ENCODE data around the gene EXOC3L4. TPM values are rescaled to one million over a fixed set of nuclear protein-coding genes. Genes with fewer than 3 reads are reported as not detected.

The EXOC3L4 gene
- total and polyA plus RNA-seq, 4 donors, result 24.0 to 77.8 (median 36.7) TPM

- H3K27me3 ChIP-seq (ENCODE audit: control insufficient read depth in 4 of 4, insufficient read depth in 4 of 4, low read length in 3 of 4), result no peaks in the 10 kb centered on the region
- H3K4me1 ChIP-seq (ENCODE audit: control insufficient read depth in 4 of 4, insufficient read depth in 4 of 4, low read length in 3 of 4), result peaks cover 3 to 8% (median 7%) of the 10 kb centered on the region in 4 donors
- WGBS, result 77% methylated on average over 29 of the region's 29 CpGs
- H3K27ac ChIP-seq (ENCODE audit: low read depth in 1 of 2, low read length in 2 of 2), result no peak overlapping the region
- peaks cover 0 to 4% (median 0%) of the 10 kb centered on the region in 4 donors for H3K36me3 ChIP-seq (ENCODE audit: control insufficient read depth in 4 of 4, insufficient read depth in 3 of 4, low read depth in 1 of 4, low read length in 3 of 4)
- TF ChIP-seq FOXA2 (IDR thresholded peaks at IDR 0.05) (no peak), SP1 (IDR thresholded peaks at IDR 0.05) (no peak)
- DNase-seq (ENCODE audit: low spot score), result no peak
- H3K9ac ChIP-seq (ENCODE audit: low read depth in 1 of 2, low read length in 2 of 2), result no peak overlapping the region
- H3K4me3 ChIP-seq (ENCODE audit: low read depth in 1 of 3, low read length in 3 of 3), result no peak overlapping the region
- no peaks in the 10 kb centered on the region for H3K9me3 ChIP-seq (ENCODE audit: control insufficient read depth in 4 of 4, low read length in 3 of 4)
These were observed 44.9 kb downstream of the EXOC3L4 start for GRCh38 chr14:103139132-103140025.

- Histone ChIP-seq H3K9ac (ENCODE audit: low read depth in 1 of 2, low read length in 2 of 2) (no peak overlapping the region), H3K4me1 (ENCODE audit: control insufficient read depth in 4 of 4, insufficient read depth in 4 of 4, low read length in 3 of 4) (peaks cover 0 to 5% (median 3%) of the 10 kb centered on the region in 4 donors), H3K27me3 (ENCODE audit: control insufficient read depth in 4 of 4, insufficient read depth in 4 of 4, low read length in 3 of 4) (no peaks in the 10 kb centered on the region), H3K36me3 (ENCODE audit: control insufficient read depth in 4 of 4, insufficient read depth in 3 of 4, low read depth in 1 of 4, low read length in 3 of 4) (no peaks in the 10 kb centered on the region), H3K27ac (ENCODE audit: low read depth in 1 of 2, low read length in 2 of 2) (no peak overlapping the region), H3K4me3 (ENCODE audit: low read depth in 1 of 3, low read length in 3 of 3) (no peak overlapping the region), H3K9me3 (ENCODE audit: control insufficient read depth in 4 of 4, low read length in 3 of 4) (no peaks in the 10 kb centered on the region)
- DNase-seq (ENCODE audit: low spot score), result no peak
- WGBS, result 55% methylated on average over 12 of the region's 12 CpGs
- TF ChIP-seq, protein P1, sequence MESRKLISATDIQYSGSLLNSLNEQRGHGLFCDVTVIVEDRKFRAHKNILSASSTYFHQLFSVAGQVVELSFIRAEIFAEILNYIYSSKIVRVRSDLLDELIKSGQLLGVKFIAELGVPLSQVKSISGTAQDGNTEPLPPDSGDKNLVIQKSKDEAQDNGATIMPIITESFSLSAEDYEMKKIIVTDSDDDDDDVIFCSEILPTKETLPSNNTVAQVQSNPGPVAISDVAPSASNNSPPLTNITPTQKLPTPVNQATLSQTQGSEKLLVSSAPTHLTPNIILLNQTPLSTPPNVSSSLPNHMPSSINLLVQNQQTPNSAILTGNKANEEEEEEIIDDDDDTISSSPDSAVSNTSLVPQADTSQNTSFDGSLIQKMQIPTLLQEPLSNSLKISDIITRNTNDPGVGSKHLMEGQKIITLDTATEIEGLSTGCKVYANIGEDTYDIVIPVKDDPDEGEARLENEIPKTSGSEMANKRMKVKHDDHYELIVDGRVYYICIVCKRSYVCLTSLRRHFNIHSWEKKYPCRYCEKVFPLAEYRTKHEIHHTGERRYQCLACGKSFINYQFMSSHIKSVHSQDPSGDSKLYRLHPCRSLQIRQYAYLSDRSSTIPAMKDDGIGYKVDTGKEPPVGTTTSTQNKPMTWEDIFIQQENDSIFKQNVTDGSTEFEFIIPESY (IDR thresholded peaks at IDR 0.05), result no peak
- TF ChIP-seq RAD21 (IDR thresholded peaks at IDR 0.05) (no peak), RXRA (IDR thresholded peaks at IDR 0.05) (no peak), TAF1 (conservative IDR thresholded peaks at IDR 0.05) (no peak), FOXA1 (IDR thresholded peaks at IDR 0.05) (no peak), NR2F2 (IDR thresholded peaks at IDR 0.05) (no peak), FOXA2 (IDR thresholded peaks at IDR 0.05) (no peak), SP1 (IDR thresholded peaks at IDR 0.05) (no peak), HNF4A (conservative IDR thresholded peaks at IDR 0.05) (no peak), EGR1 (IDR thresholded peaks at IDR 0.05; ENCODE audit: low read depth in 2 of 2) (no peak), HNF4G (IDR thresholded peaks at IDR 0.05) (no peak), GABPA (IDR thresholded peaks at IDR 0.05 in 1 of 2, conservative IDR thresholded peaks at IDR 0.05 in 1 of 2) (no peak), CTCF (IDR thresholded peaks at IDR 0.05; ENCODE audit: low read depth, low read length, missing input control) (no peak)
- TF ChIP-seq, protein P2, sequence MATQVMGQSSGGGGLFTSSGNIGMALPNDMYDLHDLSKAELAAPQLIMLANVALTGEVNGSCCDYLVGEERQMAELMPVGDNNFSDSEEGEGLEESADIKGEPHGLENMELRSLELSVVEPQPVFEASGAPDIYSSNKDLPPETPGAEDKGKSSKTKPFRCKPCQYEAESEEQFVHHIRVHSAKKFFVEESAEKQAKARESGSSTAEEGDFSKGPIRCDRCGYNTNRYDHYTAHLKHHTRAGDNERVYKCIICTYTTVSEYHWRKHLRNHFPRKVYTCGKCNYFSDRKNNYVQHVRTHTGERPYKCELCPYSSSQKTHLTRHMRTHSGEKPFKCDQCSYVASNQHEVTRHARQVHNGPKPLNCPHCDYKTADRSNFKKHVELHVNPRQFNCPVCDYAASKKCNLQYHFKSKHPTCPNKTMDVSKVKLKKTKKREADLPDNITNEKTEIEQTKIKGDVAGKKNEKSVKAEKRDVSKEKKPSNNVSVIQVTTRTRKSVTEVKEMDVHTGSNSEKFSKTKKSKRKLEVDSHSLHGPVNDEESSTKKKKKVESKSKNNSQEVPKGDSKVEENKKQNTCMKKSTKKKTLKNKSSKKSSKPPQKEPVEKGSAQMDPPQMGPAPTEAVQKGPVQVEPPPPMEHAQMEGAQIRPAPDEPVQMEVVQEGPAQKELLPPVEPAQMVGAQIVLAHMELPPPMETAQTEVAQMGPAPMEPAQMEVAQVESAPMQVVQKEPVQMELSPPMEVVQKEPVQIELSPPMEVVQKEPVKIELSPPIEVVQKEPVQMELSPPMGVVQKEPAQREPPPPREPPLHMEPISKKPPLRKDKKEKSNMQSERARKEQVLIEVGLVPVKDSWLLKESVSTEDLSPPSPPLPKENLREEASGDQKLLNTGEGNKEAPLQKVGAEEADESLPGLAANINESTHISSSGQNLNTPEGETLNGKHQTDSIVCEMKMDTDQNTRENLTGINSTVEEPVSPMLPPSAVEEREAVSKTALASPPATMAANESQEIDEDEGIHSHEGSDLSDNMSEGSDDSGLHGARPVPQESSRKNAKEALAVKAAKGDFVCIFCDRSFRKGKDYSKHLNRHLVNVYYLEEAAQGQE (IDR thresholded peaks at IDR 0.05), result no peak
These were observed 46.0 kb downstream of the EXOC3L4 start for GRCh38 chr14:103140316-103141109.

All from liver (tissue), 9 donors.